IPS-18a (cell line): ENCODE measurements around the gene CAST.
"Not testable (repeated sequence)": the region's sequence is repeated elsewhere in the genome, so short reads cannot be mapped to it uniquely, and the experiment has no call there.

Experiments used
- H3K27ac ChIP-seq: one replicate; pipeline ENCODE4 v1.5.1; 2013; ENCODE audit warnings: low read length
- H3K27me3 ChIP-seq: one replicate; pipeline ENCODE4 v1.6.1; 2013; ENCODE audit warnings: mild to moderate bottlenecking, low read length; ENCODE audit not compliant: control insufficient read depth, insufficient read depth
- H3K36me3 ChIP-seq: one replicate; pipeline ENCODE4 v1.6.1; 2013; ENCODE audit warnings: low read depth, low read length; ENCODE audit not compliant: control insufficient read depth
- H3K4me1 ChIP-seq: one replicate; pipeline ENCODE4 v1.6.1; 2013; ENCODE audit warnings: low read depth, low read length; ENCODE audit not compliant: control insufficient read depth
- H3K4me3 ChIP-seq: one replicate; pipeline ENCODE4 v1.5.1; 2013; ENCODE audit warnings: low read length
- H3K9ac ChIP-seq: one replicate; pipeline ENCODE4 v1.6.1; 2013; ENCODE audit warnings: mild to moderate bottlenecking, low read length, moderate library complexity
- H3K9me3 ChIP-seq: one replicate; pipeline ENCODE4 v1.6.1; 2013; ENCODE audit warnings: low read depth, low read length; ENCODE audit not compliant: control insufficient read depth

CAST gene

GRCh38 chr5:96742538-96742937, 80.4 kb downstream of the CAST start:
- H3K27me3 ChIP-seq: no peaks in the 10 kb centered on the region
- H3K27ac ChIP-seq: no peak overlapping the region
- H3K4me1 ChIP-seq: peaks cover 3% of the 10 kb centered on the region
- no peak overlapping the region for H3K9ac ChIP-seq
- H3K9me3 ChIP-seq: no peaks in the 10 kb centered on the region
- H3K4me3 ChIP-seq: no peak overlapping the region
- peaks cover 11% of the 10 kb centered on the region for H3K36me3 ChIP-seq

DNA sequence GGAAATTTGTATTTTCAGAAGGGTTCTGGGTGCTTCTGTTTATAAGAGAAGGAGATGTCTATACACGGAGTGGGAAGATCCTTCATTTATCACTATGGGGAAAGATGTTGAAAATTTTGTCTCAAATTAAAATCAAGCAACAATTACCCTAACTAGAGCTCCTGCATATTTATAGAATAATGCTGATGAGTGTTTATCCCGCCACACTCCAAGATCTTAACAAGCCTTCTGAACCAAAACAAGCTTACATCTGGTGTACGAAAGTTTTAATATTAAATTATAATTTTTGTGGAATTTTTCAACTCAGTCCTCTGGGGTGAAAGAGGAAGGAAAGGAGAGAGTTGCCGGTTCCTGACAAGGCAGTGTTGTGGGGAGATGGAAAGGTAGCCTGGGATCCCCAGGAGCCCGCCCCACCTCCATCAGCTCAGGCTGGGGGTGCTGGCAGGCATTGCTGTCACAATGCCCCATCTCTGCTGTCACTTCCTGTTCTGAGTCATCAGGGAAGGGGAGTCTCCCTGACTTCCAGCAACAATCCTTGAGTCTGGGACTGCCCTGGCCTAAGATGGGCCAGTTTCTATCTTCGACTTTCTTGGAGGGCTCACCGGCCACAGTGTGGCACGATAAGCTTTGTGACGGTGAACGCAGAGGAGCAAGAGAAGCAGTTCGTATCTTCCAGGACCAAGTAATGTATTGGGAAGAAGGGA, 81.0 kb downstream of the CAST start:
- H3K4me3 ChIP-seq: no peak overlapping the region
- peaks cover 10% of the 10 kb centered on the region for H3K36me3 ChIP-seq
- H3K27ac ChIP-seq: no peak overlapping the region
- no peak overlapping the region for H3K9ac ChIP-seq
- peaks cover 3% of the 10 kb centered on the region for H3K4me1 ChIP-seq
- H3K9me3 ChIP-seq: no peaks in the 10 kb centered on the region
- no peaks in the 10 kb centered on the region for H3K27me3 ChIP-seq

DNA sequence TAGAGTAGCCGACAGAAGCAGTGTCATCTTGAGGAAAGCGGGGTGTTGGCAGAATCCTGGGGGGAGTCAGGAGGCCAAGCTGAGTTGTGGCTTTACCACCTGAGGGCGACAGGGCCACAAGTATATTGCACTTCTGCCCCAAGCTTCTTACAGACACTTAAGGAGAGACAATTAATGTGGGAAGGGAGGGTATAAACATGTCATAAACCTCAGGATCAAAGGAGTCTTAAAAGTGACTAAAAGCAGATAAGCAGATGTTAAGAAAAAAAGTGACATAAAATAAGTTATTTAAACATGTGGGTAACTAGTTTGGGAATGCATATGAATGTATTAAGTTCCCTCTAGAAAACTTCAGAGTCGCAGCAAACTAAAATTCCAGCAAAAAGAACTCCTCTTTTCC, 81.6 kb downstream of the CAST start:
- H3K9me3 ChIP-seq: no peaks in the 10 kb centered on the region
- peaks cover 8% of the 10 kb centered on the region for H3K36me3 ChIP-seq
- no peak overlapping the region for H3K4me3 ChIP-seq
- H3K27ac ChIP-seq: no peak overlapping the region
- H3K4me1 ChIP-seq: peaks cover 3% of the 10 kb centered on the region
- no peak overlapping the region for H3K9ac ChIP-seq
- H3K27me3 ChIP-seq: no peaks in the 10 kb centered on the region

DNA sequence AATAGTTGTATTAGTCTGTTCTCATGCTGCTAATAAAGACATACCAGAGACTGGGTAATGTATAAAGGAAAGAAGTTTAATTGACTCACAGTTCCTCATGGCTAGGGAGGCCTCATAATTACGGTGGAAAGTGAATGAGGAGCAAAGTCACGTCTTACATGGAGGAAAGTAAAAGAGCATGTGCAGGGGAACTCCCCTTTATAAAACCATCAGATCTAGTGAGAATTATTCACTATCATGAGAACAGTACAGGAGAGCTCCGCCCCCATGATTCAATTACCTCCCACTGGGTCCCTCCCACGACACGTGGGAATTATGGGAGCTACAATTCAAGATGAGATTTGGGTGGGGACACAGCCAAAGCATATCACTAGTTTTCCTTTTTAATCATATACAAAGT, 82.0 kb downstream of the CAST start:
- not testable (repeated sequence) for H3K36me3 ChIP-seq, H3K9me3 ChIP-seq, H3K4me3 ChIP-seq, H3K9ac ChIP-seq, H3K4me1 ChIP-seq, H3K27me3 ChIP-seq, H3K27ac ChIP-seq

DNA sequence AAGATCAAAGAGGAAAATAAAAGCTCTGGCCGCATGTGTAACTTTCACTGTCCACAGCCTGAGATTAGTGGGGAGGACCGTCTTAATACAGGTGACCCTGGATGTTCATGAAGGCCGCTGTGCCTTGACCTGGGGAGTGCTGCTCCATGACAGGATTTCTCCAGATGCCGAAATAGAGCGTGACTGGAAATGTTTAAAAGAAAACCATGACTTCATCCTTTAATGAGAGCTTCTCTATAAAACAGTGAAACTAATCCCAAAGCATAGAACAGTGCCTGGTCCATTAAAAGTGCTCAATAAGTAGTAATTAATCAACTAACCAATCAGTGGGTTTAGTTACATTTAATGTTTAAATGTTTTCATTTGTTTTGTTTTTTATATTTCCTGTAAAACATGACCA, 82.8 kb downstream of the CAST start:
- Histone ChIP-seq H3K27me3 (no peaks in the 10 kb centered on the region), H3K9ac (no peak overlapping the region), H3K27ac (no peak overlapping the region), H3K9me3 (no peaks in the 10 kb centered on the region), H3K4me1 (peaks cover 3% of the 10 kb centered on the region), H3K4me3 (no peak overlapping the region), H3K36me3 (peaks cover 8% of the 10 kb centered on the region)

GRCh38 chr5:96745844-96746531, 83.8 kb downstream of the CAST start:
- no peak overlapping the region for H3K4me3 ChIP-seq
- no peak overlapping the region for H3K9ac ChIP-seq
- H3K4me1 ChIP-seq: peaks cover 3% of the 10 kb centered on the region
- no peaks in the 10 kb centered on the region for H3K27me3 ChIP-seq
- no peaks in the 10 kb centered on the region for H3K9me3 ChIP-seq
- H3K36me3 ChIP-seq: peaks cover 8% of the 10 kb centered on the region
- no peak overlapping the region for H3K27ac ChIP-seq

- no peak overlapping the region for H3K9ac ChIP-seq
- no peak overlapping the region for H3K27ac ChIP-seq
- H3K36me3 ChIP-seq: no peaks in the 10 kb centered on the region
- no peak overlapping the region for H3K4me3 ChIP-seq
- H3K9me3 ChIP-seq: no peaks in the 10 kb centered on the region
- peaks cover 3% of the 10 kb centered on the region for H3K4me1 ChIP-seq
- H3K27me3 ChIP-seq: no peaks in the 10 kb centered on the region
Measured at GRCh38 chr5:96747720-96748119, 85.5 kb downstream of the CAST start.

- Histone ChIP-seq H3K4me3 (no peak overlapping the region), H3K27me3 (no peaks in the 10 kb centered on the region), H3K4me1 (no peaks in the 10 kb centered on the region), H3K36me3 (no peaks in the 10 kb centered on the region), H3K9me3 (no peaks in the 10 kb centered on the region), H3K9ac (no peak overlapping the region), H3K27ac (no peak overlapping the region)
Measured at GRCh38 chr5:96750110-96750822, 88.1 kb downstream of the CAST start.

DNA sequence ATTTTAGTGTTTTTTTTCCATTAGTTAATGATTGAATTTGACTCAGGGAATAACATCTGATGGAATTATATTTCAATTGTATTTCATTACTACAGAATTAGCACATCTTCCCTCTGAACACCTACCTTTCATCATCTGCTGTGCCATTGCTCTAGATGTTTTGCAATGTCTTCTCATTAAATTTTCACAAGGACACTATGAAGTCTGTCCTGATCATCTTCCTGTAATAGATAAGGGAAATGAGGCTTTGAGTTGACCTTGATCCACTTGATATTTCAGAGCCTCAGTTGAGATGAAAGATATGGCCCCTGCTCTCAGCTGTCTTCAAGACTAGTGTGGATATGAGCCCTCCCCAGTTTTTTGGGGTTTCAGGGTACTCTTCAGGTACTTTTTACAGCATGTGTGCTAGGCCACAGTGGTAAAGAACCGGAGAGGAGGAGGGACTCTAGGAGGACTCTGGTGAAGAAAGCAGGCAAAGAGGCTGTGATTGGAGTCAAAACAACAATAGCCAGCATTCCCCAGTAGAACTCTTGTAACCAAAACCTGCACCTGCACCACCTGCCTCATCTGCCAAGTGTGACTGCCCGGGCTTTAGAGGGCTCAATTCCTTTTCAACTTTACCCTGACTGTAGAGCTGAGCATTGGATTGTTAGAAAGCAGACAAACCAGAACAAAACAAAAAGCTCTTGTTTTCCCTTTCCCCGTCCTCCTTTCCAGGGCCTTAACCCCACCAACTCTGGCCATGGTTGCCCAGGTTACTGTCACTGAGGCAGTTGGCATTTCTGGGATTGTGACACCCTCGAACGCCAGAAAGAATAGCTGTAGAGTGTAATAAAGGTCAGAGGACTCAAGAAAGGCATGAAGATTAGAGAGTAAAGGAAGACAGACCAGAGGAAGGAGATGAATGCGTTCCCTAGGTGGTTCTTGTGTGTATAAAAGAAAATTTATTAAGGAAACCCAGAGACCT, 89.3 kb downstream of the CAST start:
- H3K9ac ChIP-seq: no peak overlapping the region

GRCh38 chr5:96752341-96753016, 90.3 kb downstream of the CAST start:
- no peaks in the 10 kb centered on the region for H3K36me3 ChIP-seq

More for the DNA sequence above, 89.3 kb downstream of the CAST start:
- Histone ChIP-seq H3K36me3 (no peaks in the 10 kb centered on the region), H3K4me3 (no peak overlapping the region), H3K9me3 (no peaks in the 10 kb centered on the region), H3K4me1 (no peaks in the 10 kb centered on the region), H3K27me3 (no peaks in the 10 kb centered on the region), H3K27ac (no peak overlapping the region)

More at GRCh38 chr5:96752341-96753016, 90.3 kb downstream of the CAST start:
- Histone ChIP-seq H3K27me3 (no peaks in the 10 kb centered on the region), H3K9me3 (no peaks in the 10 kb centered on the region), H3K9ac (no peak overlapping the region), H3K4me3 (no peak overlapping the region), H3K27ac (no peak overlapping the region), H3K4me1 (no peaks in the 10 kb centered on the region)
